BLaER1 treated with 17β-estradiol and CSF1 and Interleukin-3, amounts not matched to agents 10 nM and 100 nM (cell line): Measurements from ENCODE around the gene PALM2AKAP2.

Experiments used
- H3K27ac ChIP-seq, 11 experiments: shearing (Covaris generic); formaldehyde crosslinking; 2 replicates each; pipeline ENCODE4 v1.8.1; 2022
- H3K27me3 ChIP-seq, 11 experiments: shearing (Covaris generic); formaldehyde crosslinking; 2 replicates each; pipeline ENCODE4 v1.8.1; 2022
- H3K36me3 ChIP-seq, 11 experiments: shearing (Covaris generic); formaldehyde crosslinking; 2 replicates each; pipeline ENCODE4 v1.8.1; 2022
- H3K4me1 ChIP-seq, 10 experiments: shearing (Covaris generic); formaldehyde crosslinking; 2 replicates each; pipeline ENCODE4 v1.8.1; 2022
- H3K4me2 ChIP-seq, 11 experiments: shearing (Covaris generic); formaldehyde crosslinking; 2 replicates each; pipeline ENCODE4 v1.8.1; 2022
- H3K4me3 ChIP-seq, 10 experiments: shearing (Covaris generic); formaldehyde crosslinking; 2 replicates each; pipeline ENCODE4 v1.8.1; 2022
- H3K9ac ChIP-seq, 11 experiments: shearing (Covaris generic); formaldehyde crosslinking; 2 replicates each; pipeline ENCODE4 v1.8.1; 2022
- H3K9me3 ChIP-seq, 11 experiments: shearing (Covaris generic); formaldehyde crosslinking; replicated peaks in 1 of 11; 2 replicates each; pipeline ENCODE4 v1.8.1; 2022
- H4K20me1 ChIP-seq, 11 experiments: shearing (Covaris generic); formaldehyde crosslinking; 2 replicates each; pipeline ENCODE4 v1.8.1; 2022
- Cebpa-rat ChIP-seq, 11 experiments: shearing (Covaris generic); IDR thresholded peaks; 2 replicates each; pipeline ENCODE4 v1.8.1; 2022

The PALM2AKAP2 gene

DNA sequence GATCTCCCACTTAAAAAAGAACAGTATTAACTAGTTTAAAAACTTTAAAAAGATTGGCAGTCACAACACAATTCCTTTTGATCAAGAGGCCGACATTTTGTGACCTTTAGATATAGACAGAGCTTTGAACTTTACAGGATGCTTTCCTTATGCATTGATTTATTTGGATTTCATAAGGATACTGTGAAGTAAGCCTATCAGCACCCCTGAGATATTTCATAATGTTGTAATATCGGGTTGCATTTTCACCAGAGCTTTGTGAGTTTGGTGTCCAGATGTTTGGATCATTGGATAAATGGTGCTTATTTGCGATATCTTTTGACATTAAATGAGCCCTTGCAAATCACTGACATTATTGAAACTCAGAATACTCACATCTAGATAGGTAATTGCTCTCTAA lies 7.7 kb downstream of the PALM2AKAP2 start:
- Histone ChIP-seq H3K27me3 (no peaks in the 10 kb centered on the region), H3K36me3 (no peaks in the 10 kb centered on the region), H3K9ac (no peak overlapping the region), H3K4me1 (no peaks in the 10 kb centered on the region), H4K20me1 (no peaks in the 10 kb centered on the region), H3K9me3 (no peaks in the 10 kb centered on the region), H3K27ac (no peak overlapping the region), H3K4me3 (no peak overlapping the region), H3K4me2 (no peak overlapping the region)
- TF ChIP-seq Cebpa-rat (IDR thresholded peaks at IDR 0.05), result no peak

DNA sequence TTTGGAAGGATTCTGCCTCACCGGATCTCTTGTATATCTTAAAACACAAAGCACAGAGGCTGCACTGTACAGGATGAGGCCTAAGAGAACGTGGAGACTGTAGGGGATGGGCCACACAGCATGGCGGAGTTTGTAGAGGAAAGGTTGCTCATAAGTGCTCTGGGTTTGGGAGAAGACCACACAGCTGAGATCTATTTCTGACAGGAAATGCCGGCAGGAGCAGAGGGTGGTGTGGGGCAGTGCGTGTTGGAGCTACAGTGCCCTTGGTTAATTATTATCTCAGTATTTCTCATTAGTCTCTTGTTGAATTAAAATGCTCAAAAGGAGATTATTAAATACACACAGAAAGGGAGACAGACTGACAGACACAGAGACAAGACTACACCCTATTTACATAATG lies 9.6 kb downstream of the PALM2AKAP2 start:
- no peak overlapping the region for H3K4me3 ChIP-seq
- H3K27me3 ChIP-seq, result no peaks in the 10 kb centered on the region
- H3K4me2 ChIP-seq, result no peak overlapping the region
- no peaks in the 10 kb centered on the region for H3K4me1 ChIP-seq
- TF ChIP-seq Cebpa-rat (IDR thresholded peaks at IDR 0.05), result no peak
- no peak overlapping the region for H3K9ac ChIP-seq
- no peaks in the 10 kb centered on the region for H3K9me3 ChIP-seq
- no peak overlapping the region for H3K27ac ChIP-seq
- H3K36me3 ChIP-seq, result no peaks in the 10 kb centered on the region
- H4K20me1 ChIP-seq, result no peaks in the 10 kb centered on the region

DNA sequence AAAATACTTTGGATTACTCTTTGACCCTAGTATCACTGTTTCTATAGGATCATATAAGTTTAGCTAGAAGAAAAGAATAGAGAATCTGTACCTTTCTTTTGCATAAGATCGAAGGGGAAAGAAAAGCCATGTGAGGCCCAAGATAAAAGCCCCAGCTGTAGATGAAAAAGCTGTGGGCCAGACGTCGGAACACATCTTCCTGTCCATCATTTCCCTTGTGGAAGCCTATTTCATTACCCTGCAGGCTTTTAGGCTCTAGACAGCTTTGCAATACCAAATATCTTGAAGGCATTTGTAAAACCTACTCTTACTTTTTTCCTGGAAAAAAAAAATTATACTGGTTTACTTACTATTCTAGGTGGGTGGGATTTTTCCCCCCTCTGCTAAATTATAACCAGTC lies 10.0 kb downstream of the PALM2AKAP2 start:
- no peaks in the 10 kb centered on the region for H4K20me1 ChIP-seq
- H3K4me2 ChIP-seq, result no peak overlapping the region
- no peak overlapping the region for H3K27ac ChIP-seq
- no peaks in the 10 kb centered on the region for H3K27me3 ChIP-seq
- H3K4me3 ChIP-seq, result no peak overlapping the region
- no peaks in the 10 kb centered on the region for H3K36me3 ChIP-seq
- H3K9me3 ChIP-seq, result no peaks in the 10 kb centered on the region
- no peak for TF ChIP-seq Cebpa-rat (IDR thresholded peaks at IDR 0.05)
- H3K4me1 ChIP-seq, result no peaks in the 10 kb centered on the region
- no peak overlapping the region for H3K9ac ChIP-seq

DNA sequence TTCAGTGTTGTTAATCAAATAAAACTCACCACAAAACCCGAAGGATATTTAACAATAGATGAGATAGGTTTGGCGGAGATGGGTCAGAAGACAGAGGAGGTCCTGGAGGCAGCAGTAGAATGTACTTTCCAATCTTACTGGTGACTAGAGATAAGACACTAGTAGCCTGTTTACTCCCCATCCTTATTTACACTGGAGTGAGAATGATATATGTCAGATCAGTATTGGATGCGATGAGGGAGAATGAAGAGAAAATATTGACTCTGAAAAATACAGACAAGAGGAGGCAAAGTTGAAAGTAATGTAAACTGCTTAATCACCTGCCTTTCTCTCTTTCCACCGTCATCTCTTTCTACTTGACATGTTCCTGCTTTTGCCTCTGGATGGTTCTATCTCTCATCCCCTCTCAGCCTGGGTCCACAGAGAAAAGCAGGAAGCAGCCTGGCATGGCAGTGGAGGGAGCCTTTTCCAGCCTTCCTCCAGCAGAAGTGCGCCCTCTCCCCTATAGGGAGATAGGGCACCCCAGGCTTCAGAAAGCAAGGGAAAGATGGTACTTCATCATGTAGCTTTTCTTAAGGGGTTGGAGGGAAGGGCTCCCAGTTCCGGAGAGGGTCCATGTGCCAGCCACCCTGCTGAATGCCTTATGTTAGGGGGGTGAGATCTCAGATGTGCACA lies 11.1 kb downstream of the PALM2AKAP2 start:
- no peaks in the 10 kb centered on the region for H3K27me3 ChIP-seq
- no peak overlapping the region for H3K4me2 ChIP-seq
- no peaks in the 10 kb centered on the region for H4K20me1 ChIP-seq
- no peaks in the 10 kb centered on the region for H3K9me3 ChIP-seq
- no peaks in the 10 kb centered on the region for H3K4me1 ChIP-seq
- TF ChIP-seq Cebpa-rat (IDR thresholded peaks at IDR 0.05), result no peak
- no peak overlapping the region for H3K27ac ChIP-seq
- no peak overlapping the region for H3K9ac ChIP-seq
- no peaks in the 10 kb centered on the region for H3K36me3 ChIP-seq
- H3K4me3 ChIP-seq, result no peak overlapping the region

DNA sequence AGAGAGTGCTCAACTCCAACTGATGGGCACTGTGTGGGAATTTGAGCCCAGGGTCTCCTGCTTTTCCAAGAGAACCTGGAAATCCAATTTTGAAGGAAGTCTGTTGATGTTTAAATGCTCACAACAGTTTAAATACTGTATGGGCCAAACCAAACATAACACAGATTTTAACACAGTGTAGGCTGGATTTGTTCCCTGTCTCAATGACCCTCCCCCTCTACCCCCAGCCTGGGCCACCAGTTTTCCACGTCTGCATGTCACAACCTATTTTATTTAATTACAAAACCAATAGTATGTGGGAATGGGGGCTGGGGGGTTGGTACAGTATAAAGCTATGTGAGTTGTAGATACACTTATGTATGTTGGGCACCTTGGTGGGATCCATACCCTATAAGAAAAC lies 11.7 kb downstream of the PALM2AKAP2 start:
- Histone ChIP-seq H3K36me3 (no peaks in the 10 kb centered on the region), H3K4me3 (no peak overlapping the region), H3K9ac (no peak overlapping the region), H3K27ac (no peak overlapping the region), H4K20me1 (no peaks in the 10 kb centered on the region), H3K4me2 (no peak overlapping the region), H3K9me3 (no peaks in the 10 kb centered on the region), H3K27me3 (no peaks in the 10 kb centered on the region), H3K4me1 (no peaks in the 10 kb centered on the region)
- TF ChIP-seq Cebpa-rat (IDR thresholded peaks at IDR 0.05), result no peak

DNA sequence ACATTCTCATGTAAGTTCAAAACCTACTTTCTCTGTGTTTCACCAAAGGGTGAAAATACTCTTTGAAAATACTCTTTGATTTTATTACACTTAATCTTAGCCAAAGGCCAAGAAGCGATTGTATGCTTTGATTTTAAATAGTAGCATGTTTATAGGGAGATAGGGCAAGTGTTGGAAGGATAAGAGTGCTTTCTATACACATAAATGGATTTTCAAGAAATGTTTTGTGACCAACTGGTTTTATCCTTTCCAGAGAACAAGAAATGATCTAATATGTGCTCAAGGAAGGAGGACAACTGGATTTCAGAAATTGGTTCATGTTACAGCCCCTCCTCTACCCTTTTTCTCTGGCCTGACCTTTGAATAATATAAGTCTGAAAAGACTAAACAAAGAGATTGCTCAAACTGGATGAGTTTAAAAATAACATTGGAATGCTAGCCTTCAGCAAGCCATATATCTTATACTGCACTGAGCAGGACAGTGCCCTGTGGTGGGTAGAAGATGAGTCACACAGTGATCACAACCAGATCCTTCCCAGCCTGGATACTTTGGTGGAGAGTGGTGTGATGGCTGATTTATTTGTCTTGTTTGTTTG lies 13.1 kb downstream of the PALM2AKAP2 start:
- Histone ChIP-seq H3K4me2 (no peak overlapping the region), H3K36me3 (no peaks in the 10 kb centered on the region), H3K4me3 (no peak overlapping the region), H3K4me1 (no peaks in the 10 kb centered on the region), H3K27ac (no peak overlapping the region), H4K20me1 (no peaks in the 10 kb centered on the region), H3K9ac (no peak overlapping the region), H3K9me3 (no peaks in the 10 kb centered on the region), H3K27me3 (no peaks in the 10 kb centered on the region)
- no peak for TF ChIP-seq Cebpa-rat (IDR thresholded peaks at IDR 0.05)

DNA sequence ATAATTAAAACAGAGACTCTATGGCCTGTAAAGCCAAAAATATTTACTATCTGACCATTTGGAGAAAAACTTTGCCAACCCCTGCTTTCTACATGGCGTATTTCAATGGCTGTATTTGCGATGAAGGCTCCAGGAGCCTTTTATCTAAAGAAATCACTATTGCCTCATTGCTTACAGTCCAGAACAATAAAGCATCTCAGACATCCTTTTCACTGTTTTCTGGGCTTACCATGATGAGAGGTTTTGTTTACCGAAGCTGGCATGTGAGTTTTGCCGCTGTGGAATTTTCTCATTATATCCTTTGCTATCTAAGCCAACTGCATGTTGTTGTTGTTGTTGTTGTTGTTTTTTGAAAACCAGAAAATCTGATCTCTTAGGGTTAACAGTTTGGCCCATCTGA lies 13.9 kb downstream of the PALM2AKAP2 start:
- no peaks in the 10 kb centered on the region for H3K36me3 ChIP-seq
- no peaks in the 10 kb centered on the region for H3K4me1 ChIP-seq
- H3K4me2 ChIP-seq, result no peak overlapping the region
- H3K27me3 ChIP-seq, result no peaks in the 10 kb centered on the region
- no peak overlapping the region for H3K4me3 ChIP-seq
- no peak for TF ChIP-seq Cebpa-rat (IDR thresholded peaks at IDR 0.05)
- H4K20me1 ChIP-seq, result no peaks in the 10 kb centered on the region
- no peak overlapping the region for H3K9ac ChIP-seq
- H3K9me3 ChIP-seq, result no peaks in the 10 kb centered on the region
- H3K27ac ChIP-seq, result no peak overlapping the region

DNA sequence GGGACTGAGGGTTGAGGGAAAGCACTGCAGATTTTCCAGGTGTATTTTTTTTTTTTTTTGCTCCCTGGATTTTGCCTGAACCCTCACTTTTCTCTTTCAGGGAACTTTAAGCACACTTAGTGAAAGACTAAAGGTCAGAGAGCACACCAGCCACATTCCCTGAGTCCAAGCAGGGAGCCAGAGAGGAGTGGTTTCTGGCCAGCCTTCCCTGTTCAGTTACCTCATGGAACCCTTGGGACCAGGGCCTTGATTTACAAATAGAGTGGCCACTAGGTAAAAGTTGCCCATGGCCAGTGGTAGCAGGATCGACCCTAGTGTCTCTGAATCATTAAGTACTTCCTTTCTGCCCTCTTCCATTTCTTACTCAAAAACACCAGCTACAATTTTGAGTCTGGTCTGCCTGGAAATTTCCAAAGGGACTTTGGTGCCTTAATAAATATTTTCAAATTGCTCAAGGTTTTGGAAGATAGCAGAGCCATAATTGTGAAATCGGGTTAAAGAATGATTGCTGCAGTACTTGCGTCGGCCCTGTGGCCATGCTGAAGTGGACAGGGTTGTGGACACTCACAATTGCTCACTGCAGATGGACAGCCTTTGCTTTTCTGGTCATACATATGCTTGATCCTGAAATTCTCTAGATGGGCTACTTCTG lies 14.5 kb downstream of the PALM2AKAP2 start:
- H3K4me1 ChIP-seq, result no peaks in the 10 kb centered on the region
- no peak overlapping the region for H3K4me2 ChIP-seq
- H3K9me3 ChIP-seq, result no peaks in the 10 kb centered on the region
- no peak for TF ChIP-seq Cebpa-rat (IDR thresholded peaks at IDR 0.05)
- no peak overlapping the region for H3K4me3 ChIP-seq
- no peaks in the 10 kb centered on the region for H3K36me3 ChIP-seq
- no peak overlapping the region for H3K9ac ChIP-seq
- no peaks in the 10 kb centered on the region for H4K20me1 ChIP-seq
- no peak overlapping the region for H3K27ac ChIP-seq
- H3K27me3 ChIP-seq, result no peaks in the 10 kb centered on the region

GRCh38 chr9:109795613-109796012 lies 15.6 kb downstream of the PALM2AKAP2 start:
- H4K20me1 ChIP-seq, result no peaks in the 10 kb centered on the region
- no peak for TF ChIP-seq Cebpa-rat (IDR thresholded peaks at IDR 0.05)

GRCh38 chr9:109796078-109796477 lies 16.1 kb downstream of the PALM2AKAP2 start:
- no peak overlapping the region for H3K27ac ChIP-seq
- no peak for TF ChIP-seq Cebpa-rat (IDR thresholded peaks at IDR 0.05)
- no peak overlapping the region for H3K4me3 ChIP-seq
- H3K4me1 ChIP-seq, result no peaks in the 10 kb centered on the region
- no peaks in the 10 kb centered on the region for H3K36me3 ChIP-seq
- H3K27me3 ChIP-seq, result no peaks in the 10 kb centered on the region
- no peaks in the 10 kb centered on the region for H3K9me3 ChIP-seq
- no peaks in the 10 kb centered on the region for H4K20me1 ChIP-seq
- no peak overlapping the region for H3K9ac ChIP-seq
- H3K4me2 ChIP-seq, result no peak overlapping the region

More at GRCh38 chr9:109795613-109796012, 15.6 kb downstream of the PALM2AKAP2 start:
- Histone ChIP-seq H3K9me3 (no peaks in the 10 kb centered on the region), H3K36me3 (no peaks in the 10 kb centered on the region), H3K4me3 (no peak overlapping the region), H3K27ac (no peak overlapping the region), H3K4me1 (no peaks in the 10 kb centered on the region), H3K9ac (no peak overlapping the region), H3K4me2 (no peak overlapping the region), H3K27me3 (no peaks in the 10 kb centered on the region)
